K562 (cell line): ENCODE results near the gene TMEM158. TPM values are rescaled to one million over a fixed set of nuclear protein-coding genes. Genes with fewer than 3 reads are reported as not detected.

ENCODE experiments used
- ATAC-seq: fragments of 200-7000 bp; cut with Tn5 transposase; 3 replicates; pipeline ENCODE4 v1.9.1; 2020; ENCODE audit warnings: moderate library complexity
- BruUV-seq: library from RNA; stranded (reverse); fragments of 400-500 nt; replicated peaks from 2 replicates; lab custom pipeline; 2021; lab: Mats Ljungman, UMichigan
- CTCF ChIA-PET: fragments of 300-600 bp; formaldehyde crosslinking; extraction: SDS; loops from one replicate; lab custom pipeline; 2021; ENCODE audit warnings: low intra/inter-chr PET ratio; lab: Yijun Ruan, JAX
- POLR2A ChIA-PET: fragments of 300-600, 350-650 bp; sonication (Branson Sonifier 250); formaldehyde crosslinking; extraction: SDS; loops from one replicate; lab custom pipeline; 2021; ENCODE audit warnings: antibody characterized with exemption, inconsistent platforms; lab: Yijun Ruan, JAX
- DNase-seq, 4 experiments: peaks; one replicate each; pipeline versions ENCODE4 v3.0.0 to v3.0.0-alpha.2; 2011 to 2018; ENCODE audit warnings: low spot score in 3 of 4, mixed read lengths in 3 of 4; ENCODE audit errors: extremely low read depth in 1 of 4
- FAIRE-seq: peaks from 2 replicates; lab custom pipeline; 2011; peaks lifted over from hg19 to GRCh38; lab: Jason Lieb, UNC
- H2AFZ ChIP-seq: 2 replicates; pipeline ENCODE4 v1.6.0; 2011; ENCODE audit warnings: low read depth, low read length, control low read depth, inconsistent platforms
- H3K27ac ChIP-seq: fragments of 200-600 bp; 3 replicates; pipeline ENCODE4 v1.8.0; 2011; ENCODE audit warnings: low read depth, mild to moderate bottlenecking, control low read depth, inconsistent platforms, low read length, moderate library complexity, mixed read lengths; ENCODE audit errors: extremely low read depth
- H3K27me3 ChIP-seq, 2 experiments: fragments of 300-600 bp in 1 of 2; 2 replicates in 1 of 2; 3 replicates in 1 of 2; pipeline versions ENCODE4 v1.6.0 to v1.8.0; 2011; ENCODE audit warnings: inconsistent platforms in 2 of 2, low read length in 2 of 2, mild to moderate bottlenecking in 1 of 2, mixed read lengths in 1 of 2, moderate library complexity in 1 of 2; ENCODE audit not compliant: control insufficient read depth in 2 of 2, insufficient read depth in 2 of 2
- H3K36me3 ChIP-seq: fragments of 300-600 bp; 3 replicates; pipeline ENCODE4 v1.8.0; 2011; ENCODE audit warnings: mild to moderate bottlenecking, low read length, inconsistent platforms; ENCODE audit not compliant: control insufficient read depth, insufficient read depth
- H3K4me1 ChIP-seq, 2 experiments: fragments of 200-600 bp in 1 of 2; replicated peaks in 1 of 2; 2 replicates in 1 of 2; 3 replicates in 1 of 2; pipeline versions ENCODE4 v1.5.1 to v1.8.0; 2011; ENCODE audit warnings: inconsistent platforms in 2 of 2, low read length in 2 of 2, mild to moderate bottlenecking in 1 of 2, mixed read lengths in 1 of 2, moderate library complexity in 1 of 2; ENCODE audit not compliant: control insufficient read depth in 2 of 2, insufficient read depth in 2 of 2
- H3K4me2 ChIP-seq: 2 replicates; pipeline ENCODE4 v1.6.1; 2011; ENCODE audit warnings: low read length, control low read depth, inconsistent platforms, mixed read lengths; ENCODE audit not compliant: insufficient read depth
- H3K4me3 ChIP-seq: fragments of 200-600 bp; sonication (generic), shearing (Covaris generic); 2 replicates; pipeline ENCODE4 v1.5.1; 2016; ENCODE audit warnings: control low read depth, inconsistent platforms
- H3K79me2 ChIP-seq: fragments of 200-600 bp; 3 replicates; pipeline ENCODE4 v1.8.0; 2011; ENCODE audit warnings: low read length, inconsistent platforms; ENCODE audit not compliant: control insufficient read depth, insufficient read depth
- H3K9ac ChIP-seq, 2 experiments: 2 replicates each; pipeline versions ENCODE4 v1.6.0 to v1.6.1; 2011; ENCODE audit warnings: low read depth in 2 of 2, low read length in 2 of 2, control low read depth in 1 of 2, inconsistent platforms in 1 of 2, mild to moderate bottlenecking in 1 of 2, mixed read lengths in 1 of 2; ENCODE audit not compliant: insufficient read depth in 1 of 2
- H3K9me1 ChIP-seq: one replicate; pipeline ENCODE4 v1.6.0; 2011; ENCODE audit warnings: inconsistent platforms, mild to moderate bottlenecking, low read length, moderate library complexity; ENCODE audit not compliant: control insufficient read depth, insufficient read depth
- H3K9me3 ChIP-seq: replicated peaks from 2 replicates; pipeline ENCODE4 v1.5.1; 2011; ENCODE audit warnings: low read depth, low read length, inconsistent platforms; ENCODE audit not compliant: control insufficient read depth, insufficient read depth
- H4K20me1 ChIP-seq: replicated peaks from 2 replicates; pipeline ENCODE4 v1.6.1; 2011; ENCODE audit warnings: low read length, inconsistent platforms, mixed read lengths; ENCODE audit not compliant: control insufficient read depth, insufficient read depth
- DEAF1 ChIP-seq: fragments of 450-650 bp; formaldehyde crosslinking; IDR thresholded peaks from 2 replicates; pipeline ENCODE4 v1.4.0; 2020; ENCODE audit warnings: mild to moderate bottlenecking, moderate library complexity
- ILK ChIP-seq: fragments of 450-650 bp; IDR thresholded peaks from 2 replicates; pipeline ENCODE4 v1.6.1; 2016; ENCODE audit warnings: missing genetic modification characterization, low read depth, mild to moderate bottlenecking, missing compliant biosample characterization, moderate library complexity, borderline replicate concordance
- MAFF ChIP-seq: IDR thresholded peaks from 2 replicates; pipeline ENCODE4 v1.6.1; 2012; ENCODE audit warnings: low read length, improper control_type of control experiment
- MEIS2 ChIP-seq: fragments of 450-650 bp; IDR thresholded peaks from 2 replicates; pipeline ENCODE4 v1.6.1; 2014; ENCODE audit warnings: mild to moderate bottlenecking; ENCODE audit not compliant: partially characterized antibody
- MTA2 ChIP-seq: fragments of 450-650 bp; IDR thresholded peaks from 2 replicates; pipeline ENCODE4 v1.6.1; 2016; ENCODE audit warnings: low read depth
- MXD1 ChIP-seq: fragments of 250-450 bp; sonication (Bioruptor Pico); IDR thresholded peaks from 2 replicates; pipeline ENCODE4 v1.8.0; 2021; ENCODE audit warnings: borderline replicate concordance, mild to moderate bottlenecking, moderate library complexity; ENCODE audit not compliant: poor library complexity, severe bottlenecking
- PHB ChIP-seq: fragments of 250-450 bp; sonication (Bioruptor Pico); IDR thresholded peaks from 2 replicates; pipeline ENCODE4 v1.5.0; 2021
- ZBTB5 ChIP-seq: fragments of 450-650 bp; IDR thresholded peaks from 2 replicates; pipeline ENCODE4 v1.6.1; 2017; ENCODE audit warnings: antibody characterized with exemption
- ZNF184 ChIP-seq: sonication (generic); formaldehyde crosslinking; IDR thresholded peaks from 2 replicates; pipeline ENCODE4 v1.5.0; 2020; ENCODE audit warnings: missing genetic modification reagents
- WGBS: fragments of 100-300 bp; shearing (Covaris generic); methylation state at CpG from one replicate; pipeline ENCODE4 v1.1.6; 2016; ENCODE audit warnings: low coverage, mixed read lengths; ENCODE audit not compliant: insufficient coverage; ENCODE audit errors: missing lambda C conversion rate; 5-methylcytosine and 5-hydroxymethylcytosine counted together
- in situ Hi-C: fragments of 300-500 bp; cut with MboI; formaldehyde crosslinking; loops from 4 replicates; pipeline ENCODE4 v1.15.0; 2018; ENCODE audit warnings: inconsistent platforms, mixed read lengths
- intact Hi-C: fragments of 100-400 bp; cut with micrococcal nuclease; formaldehyde crosslinking; loops from 2 replicates; pipeline ENCODE4 v1.14.2; 2022
- polyA plus RNA-seq, 8 experiments: library from polyadenylated mRNA; depleted of rRNA in 4 of 8; stranded (reverse) in 5 of 8; unstranded in 3 of 8; fragments of >200 nt; fragmentation: Nextera tagmentation in 2 of 8; fragmentation: Illumina TruSeq in 1 of 8; extraction: Ambion mirVana in 2 of 8; extraction: Trizol in 1 of 8; gene quantifications; 2 replicates each; pipeline versions ENCODE4 v1.2.1 to v1.2.3, GENCODE V29; 2011 to 2014; ENCODE audit warnings: inconsistent platforms in 1 of 8, missing spikeins in 1 of 8
- total RNA-seq, 7 experiments: library from RNA; depleted of rRNA in 6 of 7; stranded (reverse); fragments of >200 nt in 6 of 7; fragmentation: Illumina TruSeq in 2 of 7; extraction: Trizol in 2 of 7; gene quantifications; 2 replicates each; pipeline versions ENCODE4 v1.2.1 to v1.2.3, GENCODE V29; 2011 to 2021; ENCODE audit warnings: low replicate concordance in 1 of 7

The TMEM158 gene
- total and polyA plus RNA-seq, 9 of the 15 experiments (the other 6 are each of a cell fraction or from before 2014, with no cell fraction given), result 2.2 to 46.5 (median 8.4) TPM

- Histone ChIP-seq H3K27ac (no peak overlapping the region), H3K27me3 (0 out of 5 replicates have a peak, but pooled peaks cover 0 to 2% of the 10 kb centered on the region in 2 experiments), H3K4me2 (no peak overlapping the region), H3K9me1 (no peaks in the 10 kb centered on the region), H3K36me3 (no peaks in the 10 kb centered on the region; the same call in 2 of the 3 replicates), H3K4me3 (no peak overlapping the region), H3K9ac (no peak overlapping the region; a peak in 1 of 4 replicates), H3K4me1 (peaks cover 6 to 11% of the 10 kb centered on the region in 2 experiments; a peak in 4 of 5 replicates), H2AFZ (no peak overlapping the region), H3K9me3 (no peaks in the 10 kb centered on the region), H4K20me1 (0 out of 2 replicates have a peak, but pooled peaks cover 3% of the 10 kb centered on the region), H3K79me2 (peaks cover 12% of the 10 kb centered on the region)
- in situ Hi-C loops (loop anchor here (5.0 kb wide), 4 partner anchors 118 to 443 kb away; no protein-coding TSS in a partner anchor), intact Hi-C loops (no loop called here)
- no TSS peak for BruUV-seq
- 75% methylated on average over 8 of the region's 8 CpGs for WGBS
- ATAC-seq, result no peak; the same call in 2 of the 3 replicates
- ChIA-PET POLR2A (interaction anchor here (0.6 to 0.8 kb wide), 2 partner anchors 23 to 169 kb away, joined by 3 read pairs; no protein-coding TSS in a partner anchor), CTCF (no interaction called here)
- TF ChIP-seq ZNF184 (CRISPR knock-in tag) (no peak), MTA2 (no peak), ILK (tag) (no peak), MEIS2 (no peak), ZBTB5 (no peak), MXD1 (CRISPR knock-in tag) (no peak), MAFF (no peak), DEAF1 (CRISPR knock-in tag) (no peak), PHB (CRISPR knock-in tag) (no peak)
- FAIRE-seq, result no peak
- DNase-seq, result no peak
Measured at GRCh38 chr3:45219694-45220093, 6.4 kb downstream of the TMEM158 start.
